ENCODE measurements around the gene EPHA2.
A peak's percentile ranks its signal among the peaks of the same experiment; 100 is the strongest.
"Not testable (repeated sequence)": the region's sequence is repeated elsewhere in the genome, so short reads cannot be mapped to it uniquely, and the experiment has no call there.

EPHA2 gene

DNA sequence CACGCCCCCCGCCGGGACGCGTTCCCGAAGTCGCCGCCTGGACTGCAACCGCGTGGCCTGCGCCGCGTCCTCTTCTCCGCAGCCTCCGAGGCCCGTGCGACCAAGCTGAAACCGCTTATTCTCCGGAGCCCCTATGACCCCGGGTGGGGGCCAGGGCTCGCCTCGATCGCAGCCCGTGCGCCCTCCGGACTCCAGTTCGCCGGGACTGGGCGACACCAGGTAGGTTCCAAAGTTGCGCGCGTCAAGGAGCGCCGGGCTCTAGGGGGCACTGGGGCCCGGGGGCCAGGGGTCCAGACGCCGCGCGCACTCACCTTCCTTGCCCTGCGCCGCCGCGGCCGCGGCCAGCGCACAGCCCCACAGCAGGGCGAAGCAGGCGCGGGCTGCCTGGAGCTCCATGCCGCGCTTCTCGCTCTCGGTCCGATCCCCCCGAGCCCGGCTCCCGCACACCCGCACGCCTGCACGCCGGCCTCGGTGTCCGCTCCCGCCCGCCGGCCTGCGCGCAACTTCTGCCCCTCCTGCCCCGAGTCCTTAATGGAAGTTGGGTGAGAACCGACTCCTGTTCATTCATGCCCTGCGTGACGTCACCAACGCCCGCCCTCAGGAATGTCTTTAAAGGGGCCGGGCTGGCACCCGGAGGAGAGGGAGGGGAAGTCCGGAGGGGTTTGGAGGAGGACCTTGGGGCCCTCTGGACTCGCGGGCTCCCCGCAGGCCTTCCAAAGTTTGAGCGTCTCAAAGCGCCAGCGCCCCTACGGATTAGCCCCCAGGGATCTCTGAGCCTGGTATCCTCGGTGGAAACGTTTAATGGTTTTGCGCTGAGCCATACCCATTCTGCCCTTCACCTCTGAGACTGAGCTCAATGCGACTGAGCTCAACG lies at the start of gene EPHA2:
TSS of gene EPHA2 (minus strand) at position 533 of the 874 bp plus-strand sequence. CDS start at position 396, 137 bp downstream.
- DNase-seq = peak in 47 of 56 donors; percentile 5 to 84 (median 37)

GRCh38 chr1:16205334-16205671 lies 49.4 kb upstream of the EPHA2 start:
- no peak for DNase-seq

GRCh38 chr1:16204634-16205333 lies 48.9 kb upstream of the EPHA2 start:
- DNase-seq = no peak

- no peak for DNase-seq
Observed at GRCh38 chr1:16204216-16204615, 48.3 kb upstream of the EPHA2 start.

- no peak for DNase-seq
Observed at GRCh38 chr1:16203550-16203949, 47.7 kb upstream of the EPHA2 start.

GRCh38 chr1:16202281-16203210 lies 46.7 kb upstream of the EPHA2 start:
- no peak for DNase-seq

GRCh38 chr1:16199700-16200099 lies 43.8 kb upstream of the EPHA2 start:
- no peak for DNase-seq

- no peak for DNase-seq
Observed at GRCh38 chr1:16199157-16199501, 43.3 kb upstream of the EPHA2 start.

DNA sequence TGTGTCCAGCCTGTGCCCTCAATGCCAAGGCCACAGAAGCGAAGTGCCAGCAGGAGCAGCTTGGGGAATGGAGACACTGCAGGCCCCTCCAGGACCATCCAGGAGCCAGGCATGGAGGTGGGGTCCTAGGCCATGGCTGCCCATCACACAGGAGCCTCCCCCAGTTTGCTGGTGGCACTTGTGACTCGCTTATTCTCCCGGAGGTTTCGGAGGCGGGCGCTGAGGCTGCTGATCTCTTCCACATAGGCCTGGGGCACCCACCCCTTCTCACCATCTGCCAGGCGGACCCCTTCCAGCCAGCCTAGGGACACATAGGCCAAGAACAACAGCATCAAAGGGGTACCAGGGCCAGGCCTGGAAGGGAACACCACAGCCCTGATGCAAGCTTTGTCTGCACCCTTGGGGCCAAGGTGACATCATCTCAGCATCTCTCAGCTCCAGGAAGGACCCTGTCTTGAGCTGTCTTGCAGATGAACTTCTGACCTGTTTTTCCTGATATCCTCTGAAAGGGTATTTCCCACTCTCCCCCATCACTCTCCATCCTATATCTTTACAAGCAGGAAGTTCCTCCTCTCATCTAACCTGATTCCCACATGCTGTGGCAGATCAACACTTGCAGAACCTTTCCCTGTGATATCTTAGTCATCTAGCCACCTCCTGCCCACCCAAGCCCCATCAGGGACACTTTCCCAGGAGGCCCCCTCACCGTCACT lies 42.7 kb upstream of the EPHA2 start:
- DNase-seq = no peak

- no peak for DNase-seq
Observed at GRCh38 chr1:16196874-16197273, 41.0 kb upstream of the EPHA2 start.

- not testable (repeated sequence) for DNase-seq
Observed at GRCh38 chr1:16196139-16196538, 40.3 kb upstream of the EPHA2 start.

DNA sequence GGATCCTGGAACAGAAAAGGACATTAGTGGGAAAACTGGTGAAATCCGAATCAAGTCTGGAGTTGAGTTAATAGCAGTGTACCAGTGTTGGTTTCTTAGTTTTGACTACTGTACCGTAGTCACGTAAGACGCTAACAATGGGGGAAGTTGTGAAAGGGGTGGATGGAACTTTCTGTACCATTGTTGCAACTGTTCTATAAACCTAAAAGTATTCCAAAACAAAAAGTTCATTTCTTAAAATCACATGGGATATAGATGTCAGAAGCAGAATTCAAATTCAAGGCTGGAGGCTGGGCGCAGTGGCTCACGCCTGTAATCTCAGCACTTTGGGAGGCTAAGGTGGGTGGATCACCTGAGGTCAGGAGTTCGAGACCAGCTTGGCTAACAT lies 39.6 kb upstream of the EPHA2 start:
- DNase-seq = no peak

- DNase-seq = no peak
Observed at GRCh38 chr1:16191916-16192546, 36.2 kb upstream of the EPHA2 start.

- peak in 3 of 56 donors; percentile 6 to 29 (median 23) for DNase-seq
Observed at GRCh38 chr1:16191309-16191708, 35.4 kb upstream of the EPHA2 start.

GRCh38 chr1:16189921-16190621 lies 34.2 kb upstream of the EPHA2 start:
- peak in 49 of 56 donors; percentile 14 to 84 (median 42) for DNase-seq

GRCh38 chr1:16189003-16189402 lies 33.1 kb upstream of the EPHA2 start:
- no peak for DNase-seq

GRCh38 chr1:16187748-16188401 lies 32.0 kb upstream of the EPHA2 start:
- DNase-seq = peak in 45 of 56 donors; percentile 5 to 79 (median 36)

DNA sequence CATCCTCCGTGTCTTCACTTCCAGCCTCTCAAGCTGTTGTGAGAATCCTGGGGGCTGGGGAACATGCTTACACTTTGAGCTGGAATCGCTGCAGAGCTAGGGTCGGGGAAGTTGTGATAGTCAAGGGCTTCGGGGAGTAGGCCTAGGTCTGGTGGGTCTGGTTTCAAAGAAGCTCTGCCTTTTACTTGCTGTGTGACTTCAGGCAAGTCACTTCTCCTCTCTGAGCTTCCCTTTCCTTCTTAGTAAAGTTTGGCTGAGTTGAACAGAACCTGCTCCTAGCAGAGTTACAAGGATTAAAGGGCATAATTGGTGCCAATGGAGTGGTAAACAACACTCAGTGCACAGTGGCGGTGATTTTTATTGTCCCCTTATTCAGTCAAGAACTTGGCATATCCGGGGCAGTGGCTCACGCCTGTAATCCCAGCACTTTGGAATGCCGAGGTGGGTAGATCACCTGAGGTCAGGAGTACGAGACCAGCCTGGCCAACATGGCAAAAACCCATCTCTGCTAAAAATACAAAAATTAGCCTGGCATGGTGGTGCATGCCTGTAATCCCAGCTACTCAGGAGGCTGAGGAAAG lies 30.9 kb upstream of the EPHA2 start:
- no peak for DNase-seq

All from nucleus accumbens (tissue), 56 donors.